Esophagus muscularis mucosa (tissue), 4 donors: ENCODE data around the gene AGAP1.

Source experiments
- EP300 ChIP-seq: sonication (generic); formaldehyde crosslinking; IDR thresholded peaks from one replicate; pipeline ENCODE4 v1.6.1; 2017; ENCODE audit warnings: antibody characterized with exemption
- POLR2A ChIP-seq: fragments of 450-650 bp; IDR thresholded peaks from one replicate; pipeline ENCODE4 v1.6.1; 2017; ENCODE audit warnings: antibody characterized with exemption, moderate library complexity, mild to moderate bottlenecking, low read depth
- POLR2AphosphoS5 ChIP-seq, 2 donors: sonication (generic); formaldehyde crosslinking; IDR thresholded peaks; one replicate each; pipeline ENCODE4 v1.6.1; 2017; ENCODE audit warnings: antibody characterized with exemption in 2 of 2
- TF ChIP-seq, protein P1 (sequence below), 3 experiments: fragments of 200-600 bp in 2 of 3; fragments of 450-650 bp in 1 of 3; sonication (generic) in 2 of 3; IDR thresholded peaks; one replicate each; pipeline ENCODE4 v1.5.1; 2017 to 2019; ENCODE audit warnings: antibody characterized with exemption in 3 of 3, mild to moderate bottlenecking in 2 of 3, moderate library complexity in 1 of 3

DNA sequence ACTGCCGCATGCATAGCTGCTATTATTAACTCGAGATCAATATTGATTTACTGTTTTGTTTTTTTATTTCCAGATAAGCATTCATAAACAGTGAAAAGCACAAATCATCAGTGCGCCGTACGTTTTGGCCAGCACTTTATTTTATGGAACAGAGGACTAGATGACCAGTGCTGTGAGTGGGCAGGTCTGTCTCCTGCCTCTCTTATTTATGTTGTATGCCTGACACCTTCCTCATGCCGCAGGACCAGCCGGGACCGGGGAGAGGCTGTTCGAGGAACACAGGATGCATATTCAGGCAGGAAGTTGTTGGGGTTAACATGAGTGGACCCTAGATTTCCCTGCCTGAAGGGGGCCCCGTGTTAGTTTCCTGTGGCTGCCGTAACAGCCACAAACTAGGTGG, 72.6 kb downstream of the AGAP1 start:
- TF ChIP-seq, protein P1, sequence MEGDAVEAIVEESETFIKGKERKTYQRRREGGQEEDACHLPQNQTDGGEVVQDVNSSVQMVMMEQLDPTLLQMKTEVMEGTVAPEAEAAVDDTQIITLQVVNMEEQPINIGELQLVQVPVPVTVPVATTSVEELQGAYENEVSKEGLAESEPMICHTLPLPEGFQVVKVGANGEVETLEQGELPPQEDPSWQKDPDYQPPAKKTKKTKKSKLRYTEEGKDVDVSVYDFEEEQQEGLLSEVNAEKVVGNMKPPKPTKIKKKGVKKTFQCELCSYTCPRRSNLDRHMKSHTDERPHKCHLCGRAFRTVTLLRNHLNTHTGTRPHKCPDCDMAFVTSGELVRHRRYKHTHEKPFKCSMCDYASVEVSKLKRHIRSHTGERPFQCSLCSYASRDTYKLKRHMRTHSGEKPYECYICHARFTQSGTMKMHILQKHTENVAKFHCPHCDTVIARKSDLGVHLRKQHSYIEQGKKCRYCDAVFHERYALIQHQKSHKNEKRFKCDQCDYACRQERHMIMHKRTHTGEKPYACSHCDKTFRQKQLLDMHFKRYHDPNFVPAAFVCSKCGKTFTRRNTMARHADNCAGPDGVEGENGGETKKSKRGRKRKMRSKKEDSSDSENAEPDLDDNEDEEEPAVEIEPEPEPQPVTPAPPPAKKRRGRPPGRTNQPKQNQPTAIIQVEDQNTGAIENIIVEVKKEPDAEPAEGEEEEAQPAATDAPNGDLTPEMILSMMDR (IDR thresholded peaks at IDR 0.05): no peak
- TF ChIP-seq POLR2A (no peak), POLR2AphosphoS5 (IDR thresholded peaks at IDR 0.05) (no peak), EP300 (no peak)
